Prostate gland (tissue), 2 donors: Measurements from ENCODE around the gene CD46.

Source experiments
- POLR2A ChIP-seq: fragments of 450-650 bp; IDR thresholded peaks from one replicate; pipeline ENCODE4 v1.6.1; 2016; ENCODE audit warnings: antibody characterized with exemption, mild to moderate bottlenecking
- TF ChIP-seq, protein P1 (sequence below), 4 experiments: fragments of 200-600 bp in 2 of 4; fragments of 450-650 bp in 2 of 4; sonication (generic) in 2 of 4; IDR thresholded peaks; 1 replicate in 3 of 4; 2 replicates in 1 of 4; pipeline ENCODE4 v1.5.1; 2016 to 2019; ENCODE audit warnings: antibody characterized with exemption in 4 of 4, mild to moderate bottlenecking in 2 of 4, moderate library complexity in 2 of 4

DNA sequence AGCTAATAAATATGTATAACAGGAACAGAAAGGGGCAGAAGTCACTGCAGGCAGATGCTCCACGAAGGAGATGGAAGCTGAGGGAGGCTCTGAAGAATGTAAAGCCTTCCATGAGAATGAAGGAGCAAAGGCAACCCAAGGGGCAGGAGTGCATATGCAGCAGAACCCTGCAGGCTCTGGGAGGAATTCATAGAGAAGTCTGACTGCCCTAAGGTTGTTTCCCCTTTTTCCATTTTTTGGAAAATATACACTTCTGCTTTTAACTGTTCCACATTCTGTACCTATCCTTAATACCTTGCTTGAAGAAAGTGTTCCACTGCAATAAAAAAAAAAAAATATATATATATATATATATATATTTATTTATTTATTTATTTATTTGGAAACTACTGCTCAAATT lies 89.4 kb downstream of the CD46 start:
- no peak for TF ChIP-seq POLR2A
- TF ChIP-seq, protein P1, sequence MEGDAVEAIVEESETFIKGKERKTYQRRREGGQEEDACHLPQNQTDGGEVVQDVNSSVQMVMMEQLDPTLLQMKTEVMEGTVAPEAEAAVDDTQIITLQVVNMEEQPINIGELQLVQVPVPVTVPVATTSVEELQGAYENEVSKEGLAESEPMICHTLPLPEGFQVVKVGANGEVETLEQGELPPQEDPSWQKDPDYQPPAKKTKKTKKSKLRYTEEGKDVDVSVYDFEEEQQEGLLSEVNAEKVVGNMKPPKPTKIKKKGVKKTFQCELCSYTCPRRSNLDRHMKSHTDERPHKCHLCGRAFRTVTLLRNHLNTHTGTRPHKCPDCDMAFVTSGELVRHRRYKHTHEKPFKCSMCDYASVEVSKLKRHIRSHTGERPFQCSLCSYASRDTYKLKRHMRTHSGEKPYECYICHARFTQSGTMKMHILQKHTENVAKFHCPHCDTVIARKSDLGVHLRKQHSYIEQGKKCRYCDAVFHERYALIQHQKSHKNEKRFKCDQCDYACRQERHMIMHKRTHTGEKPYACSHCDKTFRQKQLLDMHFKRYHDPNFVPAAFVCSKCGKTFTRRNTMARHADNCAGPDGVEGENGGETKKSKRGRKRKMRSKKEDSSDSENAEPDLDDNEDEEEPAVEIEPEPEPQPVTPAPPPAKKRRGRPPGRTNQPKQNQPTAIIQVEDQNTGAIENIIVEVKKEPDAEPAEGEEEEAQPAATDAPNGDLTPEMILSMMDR (IDR thresholded peaks at IDR 0.05) = no peak
